Lower leg skin (tissue), 4 donors: ENCODE results near the gene LHX3. TPM values are rescaled to one million over a fixed set of nuclear protein-coding genes. Genes with fewer than 3 reads are reported as not detected.

Experiments
- DNase-seq, 2 donors: peaks; one replicate each; pipeline ENCODE4 v3.0.0-alpha.2; 2019; ENCODE audit warnings: low spot score in 2 of 2
- H3K4me3 ChIP-seq: fragments of 200-600 bp; sonication (generic); 2 replicates; pipeline ENCODE4 v1.5.1; 2017; ENCODE audit warnings: mild to moderate bottlenecking, low read depth; ENCODE audit not compliant: poor library complexity, severe bottlenecking
- POLR2A ChIP-seq, 2 donors: fragments of 450-650 bp; IDR thresholded peaks; one replicate each; pipeline ENCODE4 v1.6.1; 2016 to 2017; ENCODE audit warnings: antibody characterized with exemption in 2 of 2, mild to moderate bottlenecking in 1 of 2, moderate library complexity in 1 of 2
- WGBS, 2 donors: methylation state at CpG; one replicate each; pipeline ENCODE4 v1.1.5; 2018; 5-methylcytosine and 5-hydroxymethylcytosine counted together
- intact Hi-C: fragments of 100-400 bp; cut with DNase I; formaldehyde crosslinking; loops from one replicate; pipeline ENCODE4 v1.15.0; 2023; ENCODE audit warnings: low total_unique reads
- total RNA-seq, 4 donors: library from RNA; depleted of rRNA; stranded (reverse); fragments of >200 nt; gene quantifications; one replicate each; pipeline ENCODE4 v1.1.0, GENCODE V29; 2016
- TF ChIP-seq, protein P1 (sequence below), 3 donors: fragments of 450-650 bp; IDR thresholded peaks; one replicate each; pipeline ENCODE4 v1.5.1; 2016; ENCODE audit warnings: antibody characterized with exemption in 3 of 3, mild to moderate bottlenecking in 3 of 3, moderate library complexity in 2 of 3

LHX3 gene
- total RNA-seq, 4 donors from 2014 or later, result 0.42 TPM; not detected in 3

- intact Hi-C loops, result no loop called here
- 93 to 96% methylated on average over 28 of the region's 28 CpGs for WGBS, 2 donors
- DNase-seq, result no peak
- H3K4me3 ChIP-seq, result no peak overlapping the region
- TF ChIP-seq, protein P1, sequence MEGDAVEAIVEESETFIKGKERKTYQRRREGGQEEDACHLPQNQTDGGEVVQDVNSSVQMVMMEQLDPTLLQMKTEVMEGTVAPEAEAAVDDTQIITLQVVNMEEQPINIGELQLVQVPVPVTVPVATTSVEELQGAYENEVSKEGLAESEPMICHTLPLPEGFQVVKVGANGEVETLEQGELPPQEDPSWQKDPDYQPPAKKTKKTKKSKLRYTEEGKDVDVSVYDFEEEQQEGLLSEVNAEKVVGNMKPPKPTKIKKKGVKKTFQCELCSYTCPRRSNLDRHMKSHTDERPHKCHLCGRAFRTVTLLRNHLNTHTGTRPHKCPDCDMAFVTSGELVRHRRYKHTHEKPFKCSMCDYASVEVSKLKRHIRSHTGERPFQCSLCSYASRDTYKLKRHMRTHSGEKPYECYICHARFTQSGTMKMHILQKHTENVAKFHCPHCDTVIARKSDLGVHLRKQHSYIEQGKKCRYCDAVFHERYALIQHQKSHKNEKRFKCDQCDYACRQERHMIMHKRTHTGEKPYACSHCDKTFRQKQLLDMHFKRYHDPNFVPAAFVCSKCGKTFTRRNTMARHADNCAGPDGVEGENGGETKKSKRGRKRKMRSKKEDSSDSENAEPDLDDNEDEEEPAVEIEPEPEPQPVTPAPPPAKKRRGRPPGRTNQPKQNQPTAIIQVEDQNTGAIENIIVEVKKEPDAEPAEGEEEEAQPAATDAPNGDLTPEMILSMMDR (IDR thresholded peaks at IDR 0.05), result no peak
- TF ChIP-seq POLR2A (IDR thresholded peaks at IDR 0.05), result no peak
These were observed 7.5 kb upstream of the LHX3 start for GRCh38 chr9:136212345-136212950.

GRCh38 chr9:136211441-136212344 lies 6.8 kb upstream of the LHX3 start:
- WGBS, 2 donors, result 86 to 90% methylated on average over 26 to 33 of the region's 35 CpGs
- TF ChIP-seq, protein P1 (IDR thresholded peaks at IDR 0.05), result no peak
- H3K4me3 ChIP-seq, result no peak overlapping the region
- intact Hi-C loops, result no loop called here
- no peak for DNase-seq

GRCh38 chr9:136211006-136211405 lies 6.1 kb upstream of the LHX3 start:
- no peak for TF ChIP-seq POLR2A (IDR thresholded peaks at IDR 0.05)
- TF ChIP-seq, protein P1 (IDR thresholded peaks at IDR 0.05), result no peak
- WGBS, 2 donors, result 91% methylated on average over 15 of the region's 15 CpGs
- no peak overlapping the region for H3K4me3 ChIP-seq
- DNase-seq, result no peak
- intact Hi-C loops, result no loop called here

DNA sequence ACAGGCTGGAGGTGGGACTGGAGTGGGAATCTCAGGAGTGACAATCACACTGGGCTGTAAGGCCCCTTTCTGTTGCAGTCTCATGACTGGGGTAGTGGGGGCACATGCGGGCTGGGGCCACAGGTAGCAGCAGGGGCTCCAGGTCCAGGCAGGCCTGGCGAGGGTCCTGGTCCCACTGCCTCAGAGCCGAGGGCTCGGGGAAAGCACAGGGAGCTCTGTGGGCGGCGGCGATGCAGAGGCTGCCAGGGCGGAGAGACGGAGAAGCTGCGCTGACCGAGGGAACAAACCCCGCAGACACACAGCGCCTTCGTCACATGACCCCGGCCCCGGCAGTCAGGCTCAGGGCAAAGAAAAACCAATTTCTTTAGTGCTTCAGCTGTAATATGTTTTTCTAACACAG lies 5.3 kb upstream of the LHX3 start:
- intact Hi-C loops, result no loop called here
- DNase-seq, result no peak
- 94 to 96% methylated on average over 15 to 16 of the region's 16 CpGs for WGBS, 2 donors
- H3K4me3 ChIP-seq, result no peak overlapping the region
- TF ChIP-seq, protein P1 (IDR thresholded peaks at IDR 0.05), result no peak
- TF ChIP-seq POLR2A (IDR thresholded peaks at IDR 0.05), result no peak

DNA sequence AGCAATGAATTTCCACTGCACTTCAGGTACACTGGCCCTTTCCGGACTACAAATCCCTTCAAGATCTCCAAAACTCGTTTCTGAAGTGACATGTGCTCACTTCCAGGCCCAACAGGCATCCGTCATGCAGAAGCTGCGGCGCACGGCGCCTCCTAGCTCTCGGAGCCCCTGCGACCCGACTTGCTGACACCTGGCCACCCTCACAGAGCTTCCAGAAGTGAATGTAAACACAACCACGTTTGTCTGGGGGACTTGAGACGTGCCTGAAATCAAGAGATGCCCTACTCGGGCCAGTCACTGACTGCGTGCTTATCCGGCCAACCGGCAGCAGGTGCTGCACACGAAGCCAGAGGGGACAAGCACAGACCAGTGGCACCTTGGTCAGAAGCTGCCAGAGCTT lies 4.9 kb upstream of the LHX3 start:
- intact Hi-C loops, result no loop called here
- no peak overlapping the region for H3K4me3 ChIP-seq
- 85% methylated on average over 13 to 17 of the region's 17 CpGs for WGBS, 2 donors
- DNase-seq, result no peak
- TF ChIP-seq, protein P1 (IDR thresholded peaks at IDR 0.05), result no peak
- TF ChIP-seq POLR2A (IDR thresholded peaks at IDR 0.05), result no peak
